CD14-positive monocyte (primary cell): ENCODE data around the gene ATE1. TPM values are rescaled to one million over a fixed set of nuclear protein-coding genes. Genes with fewer than 3 reads are reported as not detected.

Source experiments
- DNase-seq, 3 donors: peaks; one replicate each; pipeline ENCODE4 v3.0.0-alpha.2; 2011 to 2022
- H2AFZ ChIP-seq: 2 replicates; pipeline ENCODE4 v1.6.0; 2012; ENCODE audit warnings: mild to moderate bottlenecking, low read depth, low read length, inconsistent platforms; ENCODE audit not compliant: insufficient read depth, poor library complexity, severe bottlenecking
- H3K27ac ChIP-seq, 2 donors: 1 replicate in 1 of 2; 2 replicates in 1 of 2; pipeline ENCODE4 v1.5.1; 2012 to 2013; ENCODE audit warnings: low read length in 2 of 2, control low read depth in 1 of 2, inconsistent platforms in 1 of 2, low read depth in 1 of 2, mild to moderate bottlenecking in 1 of 2
- H3K27me3 ChIP-seq, 2 donors: one replicate each; pipeline versions ENCODE4 v1.6.0 to v1.6.1; 2011 to 2013; ENCODE audit warnings: low read length in 2 of 2; ENCODE audit not compliant: control insufficient read depth in 2 of 2, insufficient read depth in 2 of 2
- H3K36me3 ChIP-seq, 2 donors: replicated peaks in 1 of 2; 1 replicate in 1 of 2; 2 replicates in 1 of 2; pipeline versions ENCODE4 v1.5.1 to v1.6.1; 2012 to 2013; ENCODE audit warnings: low read length in 2 of 2, control low read depth in 1 of 2, inconsistent platforms in 1 of 2, mild to moderate bottlenecking in 1 of 2; ENCODE audit not compliant: insufficient read depth in 2 of 2, control insufficient read depth in 1 of 2
- H3K4me1 ChIP-seq, 2 donors: 1 replicate in 1 of 2; 2 replicates in 1 of 2; pipeline versions ENCODE4 v1.5.1 to v1.6.1; 2012 to 2013; ENCODE audit warnings: low read length in 2 of 2, control low read depth in 1 of 2, inconsistent platforms in 1 of 2, mild to moderate bottlenecking in 1 of 2, moderate library complexity in 1 of 2; ENCODE audit not compliant: insufficient read depth in 2 of 2, control insufficient read depth in 1 of 2
- H3K4me2 ChIP-seq: replicated peaks from 2 replicates; pipeline ENCODE3; 2012; ENCODE audit warnings: low read length, moderate library complexity, mild to moderate bottlenecking; ENCODE audit not compliant: poor library complexity, severe bottlenecking; ENCODE audit errors: extremely low read depth
- H3K4me3 ChIP-seq, 3 experiments: fragments of 200-600 bp in 1 of 3; sonication (generic) in 1 of 3; replicated peaks in 1 of 3; 1 replicate in 2 of 3; 2 replicates in 1 of 3; pipeline ENCODE4 v1.5.1; 2011 to 2013; ENCODE audit warnings: low read length in 3 of 3, mild to moderate bottlenecking in 3 of 3, control low read depth in 2 of 3, low read depth in 2 of 3, inconsistent platforms in 1 of 3, moderate library complexity in 1 of 3
- H3K79me2 ChIP-seq: 2 replicates; pipeline ENCODE4 v1.6.0; 2012; ENCODE audit warnings: mild to moderate bottlenecking, control low read depth, inconsistent platforms, low read length, moderate library complexity; ENCODE audit not compliant: insufficient read depth
- H3K9ac ChIP-seq: 2 replicates; pipeline ENCODE4 v1.6.0; 2017; ENCODE audit warnings: low read length, mild to moderate bottlenecking; ENCODE audit not compliant: insufficient read depth, poor library complexity, severe bottlenecking
- H3K9me3 ChIP-seq, 2 donors: replicated peaks in 1 of 2; 1 replicate in 1 of 2; 2 replicates in 1 of 2; pipeline versions ENCODE4 v1.5.1 to v1.6.1; 2012 to 2013; ENCODE audit warnings: low read length in 2 of 2, control low read depth in 1 of 2; ENCODE audit not compliant: control insufficient read depth in 1 of 2, insufficient read depth in 1 of 2
- H4K20me1 ChIP-seq: 2 replicates; pipeline ENCODE4 v1.6.0; 2012; ENCODE audit warnings: mild to moderate bottlenecking, low read length, control low read depth, moderate library complexity; ENCODE audit not compliant: insufficient read depth
- H3K27ac Mint-ChIP-seq, 7 donors: one replicate each; pipeline ENCODE4 v1.8.0; 2020; ENCODE audit warnings: mild to moderate bottlenecking in 7 of 7, mixed read lengths in 7 of 7, moderate library complexity in 6 of 7, inconsistent platforms in 2 of 7
- H3K27me3 Mint-ChIP-seq, 3 donors: one replicate each; pipeline ENCODE4 v1.8.0; 2021 to 2022; ENCODE audit warnings: low read depth in 3 of 3, mild to moderate bottlenecking in 3 of 3, mixed read lengths in 3 of 3, moderate library complexity in 3 of 3, inconsistent platforms in 1 of 3
- H3K36me3 Mint-ChIP-seq, 2 donors: one replicate each; pipeline ENCODE4 v1.8.0; 2020; ENCODE audit warnings: mixed read lengths in 2 of 2, inconsistent platforms in 1 of 2, mild to moderate bottlenecking in 1 of 2
- H3K4me1 Mint-ChIP-seq: one replicate; pipeline ENCODE4 v1.8.0; 2020; ENCODE audit warnings: mild to moderate bottlenecking, mixed read lengths
- H3K4me3 Mint-ChIP-seq, 2 donors: one replicate each; pipeline ENCODE4 v1.8.0; 2020; ENCODE audit warnings: mild to moderate bottlenecking in 2 of 2, mixed read lengths in 2 of 2, moderate library complexity in 1 of 2
- H3K9me3 Mint-ChIP-seq, 7 donors: one replicate each; pipeline ENCODE4 v1.8.0; 2020 to 2022; ENCODE audit warnings: mixed read lengths in 7 of 7, mild to moderate bottlenecking in 6 of 7, moderate library complexity in 6 of 7, inconsistent platforms in 2 of 7
- CTCF ChIP-seq: fragments of 200-600 bp; IDR thresholded peaks from one replicate; pipeline ENCODE4 v1.8.0; 2022; ENCODE audit warnings: antibody characterized with exemption, mild to moderate bottlenecking
- WGBS: methylation state at CpG from one replicate; pipeline ENCODE4 v1.1.5; 2013; ENCODE audit warnings: missing lambda C conversion rate; ENCODE audit not compliant: insufficient coverage; 5-methylcytosine and 5-hydroxymethylcytosine counted together
- intact Hi-C, 2 donors: fragments of 100-400 bp; cut with micrococcal nuclease; formaldehyde crosslinking; loops; one replicate each; pipeline versions ENCODE4 v1.15.0 to v1.15.1; 2023
- polyA plus RNA-seq, 3 donors: library from polyadenylated mRNA; depleted of rRNA in 1 of 3; unstranded in 2 of 3; stranded (reverse) in 1 of 3; fragments of 300-500 nt in 2 of 3; fragments of >200 nt in 1 of 3; fragmentation: Illumina TruSeq in 2 of 3; gene quantifications; 1 replicate in 2 of 3; 2 replicates in 1 of 3; pipeline ENCODE4 v1.2.3, GENCODE V29; 2012 to 2021

ATE1 gene
- polyA plus RNA-seq, 3 donors, result 9.2 to 19.5 (median 15.8) TPM

GRCh38 chr10:121710207-121710606, 217.6 kb downstream of the ATE1 start:
- Mint-ChIP-seq H3K9me3 (peaks cover 0 to 6% (median 3%) of the 10 kb centered on the region in 7 donors), H3K27ac (peak overlapping the region in 3 of 7 donors; percentile 7 to 69 (median 56)), H3K36me3 (no peaks in the 10 kb centered on the region), H3K27me3 (peaks cover 15 to 22% (median 21%) of the 10 kb centered on the region in 3 donors), H3K4me1 (peaks cover 24% of the 10 kb centered on the region), H3K4me3 (peak overlapping the region; percentile 54 to 59)
- WGBS, result 42% methylated on average over 7 of the region's 9 CpGs
- intact Hi-C loops, result no loop called here
- TF ChIP-seq CTCF, result no peak
- no peak overlapping the region for H3K9ac ChIP-seq
- H4K20me1 ChIP-seq, result no peaks in the 10 kb centered on the region
- peak overlapping the region in 1 of 3 experiments; percentile 43 for H3K4me3 ChIP-seq
- no peaks in the 10 kb centered on the region for H3K9me3 ChIP-seq
- H3K4me1 ChIP-seq, result peaks cover 16 to 20% of the 10 kb centered on the region in 2 donors
- no peaks in the 10 kb centered on the region for H3K36me3 ChIP-seq
- peak; percentile 2 to 52 (median 10) for DNase-seq
- no peaks in the 10 kb centered on the region for H3K79me2 ChIP-seq
- H2AFZ ChIP-seq, result no peak overlapping the region
- H3K4me2 ChIP-seq, result peak overlapping the region; percentile 36
- H3K27me3 ChIP-seq, result peaks cover 10 to 16% of the 10 kb centered on the region in 2 donors
- H3K27ac ChIP-seq, result peak overlapping the region in 1 of 2 donors; percentile 40

- Histone ChIP-seq H3K4me3 (peak overlapping the region in 1 of 3 experiments; percentile 43), H3K4me1 (peaks cover 16 to 20% of the 10 kb centered on the region in 2 donors), H3K27ac (peak overlapping the region in 1 of 2 donors; percentile 40), H3K9ac (no peak overlapping the region), H3K79me2 (no peaks in the 10 kb centered on the region), H4K20me1 (no peaks in the 10 kb centered on the region), H3K36me3 (no peaks in the 10 kb centered on the region), H3K4me2 (peak overlapping the region; percentile 36), H3K27me3 (peaks cover 10 to 16% of the 10 kb centered on the region in 2 donors), H3K9me3 (no peaks in the 10 kb centered on the region), H2AFZ (no peak overlapping the region)
- H3K36me3 Mint-ChIP-seq, result no peaks in the 10 kb centered on the region
- H3K9me3 Mint-ChIP-seq, result peaks cover 0 to 4% (median 3%) of the 10 kb centered on the region in 7 donors
- no peak for TF ChIP-seq CTCF
- intact Hi-C loops, result no loop called here
- WGBS, result 16% methylated on average over 6 of the region's 9 CpGs
- H3K4me1 Mint-ChIP-seq, result peaks cover 24% of the 10 kb centered on the region
- H3K4me3 Mint-ChIP-seq, result peak overlapping the region; percentile 54 to 59
- DNase-seq, result peak; percentile 35 to 76 (median 49)
- peaks cover 15 to 20% (median 19%) of the 10 kb centered on the region in 3 donors for H3K27me3 Mint-ChIP-seq
- peak overlapping the region in 4 of 7 donors; percentile 7 to 69 (median 35) for H3K27ac Mint-ChIP-seq
These were observed 218.2 kb downstream of the ATE1 start for GRCh38 chr10:121709675-121710073.
